Measurements from ENCODE around the gene MGRN1.

Gene MGRN1

DNA sequence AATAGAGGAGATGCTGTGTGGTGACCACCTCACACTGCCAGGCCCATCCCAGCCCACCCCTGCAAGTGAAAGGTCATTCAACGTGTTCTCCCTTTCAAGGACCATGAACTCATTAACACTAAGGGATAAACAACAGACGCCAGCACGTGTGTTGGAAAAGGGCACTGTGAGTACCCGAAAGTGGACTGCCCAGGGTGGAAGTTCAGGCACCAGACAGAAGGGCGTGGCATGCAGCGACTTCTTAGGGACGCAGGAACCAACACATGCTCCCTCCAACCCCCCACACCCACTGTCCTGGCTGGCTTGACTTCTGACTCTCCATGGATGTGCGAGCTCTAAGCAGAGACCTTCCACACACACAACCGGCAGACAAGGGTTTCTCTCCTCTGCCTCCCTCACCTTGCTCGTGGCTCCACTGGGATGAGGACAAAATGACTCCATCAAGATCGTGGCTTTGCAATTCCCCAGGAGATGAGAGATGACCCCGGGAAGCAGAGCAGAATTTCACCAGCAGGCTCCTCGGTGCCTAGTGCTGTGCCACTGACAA is 20.9 kb upstream of the MGRN1 start:
- in situ Hi-C loops (cut with MboI; ENCODE audit: low sequenced_read_pairs): no loop called here

DNA sequence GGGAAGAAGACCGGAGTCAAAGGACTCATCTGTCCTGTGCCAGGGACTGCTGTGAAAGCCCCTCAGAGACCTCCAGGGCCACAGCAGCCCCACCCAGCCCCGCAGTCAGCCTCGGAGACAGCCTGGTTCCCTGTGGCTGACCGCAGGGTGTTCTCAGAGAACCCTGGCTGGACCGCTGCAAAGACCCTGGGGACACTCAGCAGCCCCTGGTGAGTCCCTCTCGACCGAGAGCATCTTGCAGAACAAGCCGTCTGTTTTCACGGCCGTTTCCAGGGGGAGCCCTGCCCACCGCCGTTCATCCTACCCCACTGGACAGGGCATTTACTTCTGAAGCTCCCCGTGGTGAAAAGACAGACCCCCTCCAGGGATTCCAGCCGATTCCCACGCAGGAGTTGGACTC is 20.2 kb upstream of the MGRN1 start:
- in situ Hi-C loops (cut with MboI; ENCODE audit: low sequenced_read_pairs): no loop called here

DNA sequence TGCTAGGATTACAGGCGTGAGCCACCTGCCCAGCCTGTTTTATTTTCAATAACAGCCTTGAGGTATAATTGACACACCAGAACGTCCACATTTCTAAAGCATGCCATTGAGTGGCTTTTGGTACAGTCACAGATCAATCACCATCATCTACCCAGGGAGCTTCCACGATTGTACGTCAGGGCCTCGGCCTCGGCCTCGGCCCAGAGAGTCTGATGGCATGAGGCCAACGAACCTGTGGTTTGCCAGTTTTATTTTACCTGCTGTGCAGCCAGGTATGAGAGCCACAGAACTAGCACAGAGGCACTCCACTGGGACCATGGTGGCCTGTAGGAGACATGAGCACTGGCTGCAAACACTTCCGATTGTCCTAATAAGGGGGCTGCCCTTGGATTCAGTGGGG is 18.3 kb upstream of the MGRN1 start:
- in situ Hi-C loops (cut with MboI; ENCODE audit: low sequenced_read_pairs): no loop called here

DNA sequence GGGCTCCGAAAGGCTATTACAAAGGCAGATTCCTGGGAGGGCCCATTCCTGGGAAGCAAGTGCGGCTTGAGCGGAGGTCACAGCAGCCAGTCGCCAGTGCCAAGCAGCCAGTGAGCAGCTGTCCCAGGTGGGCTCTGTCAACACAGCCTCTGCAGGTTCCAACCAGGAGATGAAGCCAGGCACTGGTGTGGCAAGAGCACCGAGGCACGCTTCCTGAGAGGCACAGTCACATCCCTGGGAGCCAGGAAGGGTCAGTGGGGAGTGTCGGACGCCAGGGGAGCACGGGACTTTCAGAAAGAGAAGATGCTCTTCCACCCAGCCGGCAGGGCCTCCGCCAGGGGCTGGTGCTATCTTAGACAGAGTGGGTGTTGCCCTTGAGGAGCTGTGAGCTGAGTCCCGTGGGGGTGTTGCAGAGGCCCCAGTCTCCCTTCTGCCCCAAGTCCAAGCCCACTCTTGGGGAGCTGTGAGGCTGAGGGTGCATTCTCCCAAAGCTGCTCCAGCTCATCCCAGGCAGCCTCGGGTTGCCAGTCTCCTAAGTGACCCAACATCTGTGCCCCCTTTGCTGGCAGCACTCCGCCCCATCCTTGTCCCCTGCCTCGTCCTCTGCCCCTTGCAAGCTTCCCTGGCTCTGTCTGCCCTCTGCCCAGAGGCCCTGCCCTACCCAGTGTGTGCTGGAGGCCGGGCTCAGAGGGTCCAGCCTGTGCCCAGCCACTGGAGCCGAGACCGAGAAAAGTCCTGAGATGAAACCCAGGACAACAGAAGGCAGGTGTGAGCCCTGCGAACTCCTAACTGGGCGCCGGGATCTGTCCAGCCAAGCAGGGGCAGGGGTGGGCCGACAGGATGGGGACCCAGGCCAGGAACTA is 16.6 kb upstream of the MGRN1 start:
- in situ Hi-C loops (cut with MboI; ENCODE audit: low sequenced_read_pairs): no loop called here

DNA sequence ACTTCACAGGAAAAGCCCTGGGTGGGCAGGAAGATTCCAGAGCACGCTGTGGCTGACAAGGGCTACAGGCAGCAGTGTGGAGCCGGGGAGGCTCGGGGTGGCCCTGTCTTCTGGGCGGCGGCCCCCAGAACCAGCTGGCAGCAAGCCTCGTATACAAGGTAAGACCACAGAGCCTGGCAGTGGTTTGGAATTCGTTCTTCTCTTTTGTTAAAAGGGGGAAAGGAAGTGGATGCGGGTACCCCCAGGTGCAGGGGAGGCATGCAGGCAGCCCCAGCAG is 16.0 kb upstream of the MGRN1 start:
- in situ Hi-C loops (cut with MboI; ENCODE audit: low sequenced_read_pairs): no loop called here

DNA sequence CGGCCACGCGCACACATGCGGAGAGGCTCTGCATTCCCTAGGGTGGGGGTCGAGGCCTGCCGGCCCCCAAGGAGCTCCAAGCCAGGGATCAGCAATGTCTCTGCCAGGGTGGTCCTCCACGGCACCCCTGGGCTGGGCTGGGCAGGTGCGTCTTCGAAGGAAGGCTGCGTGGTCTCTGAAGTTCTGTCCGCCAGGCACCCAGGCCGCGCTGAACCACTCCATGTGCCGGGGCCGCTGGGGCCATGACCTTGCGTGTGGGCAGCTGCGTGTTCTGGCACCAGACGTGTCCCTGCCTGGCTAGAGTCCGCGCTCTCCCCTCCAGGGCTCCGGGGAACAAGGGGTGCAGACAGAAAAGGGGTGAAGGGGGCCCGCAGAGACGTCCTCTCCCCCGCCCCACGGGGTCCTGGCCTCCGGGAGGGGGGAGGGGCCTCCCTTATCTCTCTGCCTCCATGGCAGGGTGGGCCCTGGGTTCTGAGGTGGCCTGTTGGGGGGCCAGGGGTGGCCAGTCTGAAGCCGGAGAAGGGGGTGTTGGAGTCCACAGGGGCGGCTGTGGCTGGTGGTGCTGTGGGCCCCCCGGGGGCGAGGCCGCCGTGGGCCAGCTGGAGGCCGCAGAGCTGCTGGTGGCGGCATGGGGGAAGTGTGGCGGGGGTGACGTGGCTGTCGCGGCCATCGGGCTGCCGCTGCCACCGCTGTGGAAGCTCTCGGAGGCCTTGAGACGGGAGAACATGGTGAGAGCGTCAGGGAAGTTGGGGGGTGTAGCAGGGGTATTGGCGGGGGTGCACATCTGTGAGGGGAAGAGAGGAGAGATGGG is 15.2 kb upstream of the MGRN1 start:
- in situ Hi-C loops (cut with MboI; ENCODE audit: low sequenced_read_pairs): no loop called here

DNA sequence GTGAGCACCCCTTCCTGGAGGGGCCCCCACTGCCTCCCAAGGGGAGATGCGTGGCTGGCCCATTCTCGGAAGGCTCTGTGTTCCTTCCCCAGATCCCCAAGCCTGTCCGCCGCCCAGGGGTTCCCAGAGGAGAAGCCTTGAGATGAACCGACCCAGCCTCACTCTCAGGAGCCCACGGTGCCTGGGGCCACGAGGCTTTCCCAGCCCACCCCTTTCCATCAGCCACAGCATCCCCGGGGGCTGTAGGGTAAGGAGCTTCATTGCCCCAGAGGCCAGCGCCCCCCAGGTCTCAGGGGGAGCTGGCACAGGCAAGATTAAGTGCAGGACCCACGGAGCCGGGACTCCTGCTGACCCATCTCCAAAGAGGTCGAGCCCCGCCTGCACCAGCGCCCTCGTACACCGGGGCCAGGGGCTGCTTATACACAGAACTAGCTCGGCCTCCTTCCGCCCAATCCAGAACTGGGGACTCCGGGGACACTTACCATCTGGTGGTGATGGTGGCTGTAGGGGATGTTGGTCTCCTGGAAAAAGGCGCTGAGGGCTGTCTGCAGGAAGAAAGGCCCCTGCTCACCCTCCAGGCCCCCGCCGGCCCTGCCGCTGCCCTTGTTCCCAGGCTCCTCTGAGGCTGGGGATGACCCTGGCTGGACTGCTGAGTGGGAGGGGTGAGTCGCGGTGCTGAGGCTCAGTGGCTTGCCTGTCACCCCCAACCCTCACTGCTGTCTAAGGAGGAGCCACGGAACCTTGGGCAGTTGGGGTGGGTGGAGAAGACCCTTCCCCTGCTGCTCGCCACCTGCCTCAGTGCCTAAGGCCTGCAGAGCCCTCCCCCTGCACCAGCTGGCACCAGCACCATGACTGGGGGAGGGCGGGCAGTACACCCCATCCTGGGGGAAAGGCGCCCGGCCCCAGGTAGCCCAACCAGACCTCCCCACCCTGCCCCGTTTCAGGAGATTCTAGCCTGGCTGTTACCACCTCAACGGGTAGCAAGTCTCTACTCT is 14.3 kb upstream of the MGRN1 start:
- in situ Hi-C loops (cut with MboI; ENCODE audit: low sequenced_read_pairs): no loop called here

DNA sequence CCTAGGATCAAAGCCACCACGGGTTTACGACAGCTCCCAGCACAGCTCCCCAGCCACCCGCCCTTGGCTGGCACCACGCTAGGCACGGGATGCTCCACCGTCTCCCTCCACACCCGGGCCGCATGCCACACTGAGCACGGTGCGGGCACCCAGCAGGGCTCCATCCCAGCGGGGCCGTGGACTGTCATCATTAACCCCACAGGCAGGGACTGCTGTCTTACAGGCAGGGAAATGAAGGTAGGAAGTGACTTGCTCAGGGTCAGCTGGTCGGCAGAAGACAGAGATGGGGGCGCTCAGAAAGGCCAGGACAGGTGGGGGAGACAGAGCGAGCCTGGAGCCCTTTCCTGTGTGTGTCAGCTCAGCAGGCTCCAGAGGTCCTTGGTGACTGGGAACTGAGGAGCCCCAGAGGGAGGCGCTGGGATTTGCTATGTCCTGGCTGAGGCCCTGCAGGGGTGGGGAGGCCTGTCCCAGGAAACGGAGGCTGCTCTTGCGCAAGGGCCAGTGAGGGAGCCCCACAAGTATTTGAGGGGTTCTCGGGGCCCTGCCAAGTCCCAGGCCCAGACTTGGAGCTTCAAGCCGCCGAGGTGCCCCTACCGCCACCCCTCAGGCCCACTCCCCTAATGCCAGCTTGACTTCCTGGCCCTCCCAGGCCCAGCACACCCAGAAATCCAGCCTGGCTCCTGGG is 13.1 kb upstream of the MGRN1 start:
- in situ Hi-C loops (cut with MboI; ENCODE audit: low sequenced_read_pairs): no loop called here

DNA sequence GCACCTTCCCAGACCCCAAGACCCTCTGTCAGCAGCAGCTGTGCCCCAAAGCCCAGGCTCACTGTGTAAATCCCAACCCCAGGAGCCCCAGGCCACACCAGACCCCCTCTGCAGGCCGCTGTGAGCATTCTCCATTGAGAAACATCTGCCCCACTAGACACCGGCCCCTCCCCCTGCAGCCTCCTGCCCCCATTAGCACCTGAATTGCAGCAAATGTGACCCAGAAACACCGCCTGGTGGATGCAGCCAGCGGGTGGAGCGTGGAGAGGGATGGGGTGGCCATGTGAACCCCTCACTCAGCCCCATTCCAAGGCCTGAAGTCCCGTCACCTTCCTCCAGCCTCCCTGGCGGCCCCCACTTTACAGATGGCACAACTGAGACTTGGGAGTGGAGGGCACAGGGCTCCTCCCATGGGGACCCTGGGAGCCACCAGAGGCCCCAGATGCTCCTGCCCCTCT is 12.1 kb upstream of the MGRN1 start:
- in situ Hi-C loops (cut with MboI; ENCODE audit: low sequenced_read_pairs): no loop called here

DNA sequence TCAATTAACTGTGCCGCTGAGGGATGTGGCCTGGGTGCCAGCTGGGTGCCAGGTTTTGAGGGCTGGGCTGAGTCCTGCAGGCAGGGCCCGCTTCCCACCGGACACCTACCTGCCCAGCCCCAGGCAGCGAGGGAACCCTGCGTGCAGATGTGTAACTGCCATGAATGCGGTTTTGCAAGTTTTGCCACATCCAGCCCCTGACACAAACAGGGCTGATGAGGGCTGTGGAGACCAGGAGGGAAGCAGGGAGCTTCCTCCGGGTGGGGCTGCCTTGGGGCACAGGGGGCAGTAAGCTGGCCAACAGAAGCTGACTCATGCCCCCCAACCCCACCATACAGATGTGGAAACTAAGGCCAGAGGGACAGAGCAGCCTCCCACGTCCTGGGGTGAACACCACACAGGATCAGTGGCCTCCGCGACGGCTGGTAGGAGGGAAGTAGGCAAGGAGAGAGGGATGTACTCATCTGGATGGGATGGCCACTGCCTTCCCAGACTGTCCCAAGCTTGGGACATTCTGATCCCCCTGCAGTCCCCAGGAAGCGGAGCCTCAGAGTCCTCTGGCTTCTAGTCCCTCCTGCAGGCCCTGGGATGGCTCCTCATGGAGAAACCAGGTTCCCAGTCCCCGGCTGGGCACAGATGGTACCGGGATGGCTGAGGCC is 11.5 kb upstream of the MGRN1 start:
- in situ Hi-C loops (cut with MboI; ENCODE audit: low sequenced_read_pairs): no loop called here

DNA sequence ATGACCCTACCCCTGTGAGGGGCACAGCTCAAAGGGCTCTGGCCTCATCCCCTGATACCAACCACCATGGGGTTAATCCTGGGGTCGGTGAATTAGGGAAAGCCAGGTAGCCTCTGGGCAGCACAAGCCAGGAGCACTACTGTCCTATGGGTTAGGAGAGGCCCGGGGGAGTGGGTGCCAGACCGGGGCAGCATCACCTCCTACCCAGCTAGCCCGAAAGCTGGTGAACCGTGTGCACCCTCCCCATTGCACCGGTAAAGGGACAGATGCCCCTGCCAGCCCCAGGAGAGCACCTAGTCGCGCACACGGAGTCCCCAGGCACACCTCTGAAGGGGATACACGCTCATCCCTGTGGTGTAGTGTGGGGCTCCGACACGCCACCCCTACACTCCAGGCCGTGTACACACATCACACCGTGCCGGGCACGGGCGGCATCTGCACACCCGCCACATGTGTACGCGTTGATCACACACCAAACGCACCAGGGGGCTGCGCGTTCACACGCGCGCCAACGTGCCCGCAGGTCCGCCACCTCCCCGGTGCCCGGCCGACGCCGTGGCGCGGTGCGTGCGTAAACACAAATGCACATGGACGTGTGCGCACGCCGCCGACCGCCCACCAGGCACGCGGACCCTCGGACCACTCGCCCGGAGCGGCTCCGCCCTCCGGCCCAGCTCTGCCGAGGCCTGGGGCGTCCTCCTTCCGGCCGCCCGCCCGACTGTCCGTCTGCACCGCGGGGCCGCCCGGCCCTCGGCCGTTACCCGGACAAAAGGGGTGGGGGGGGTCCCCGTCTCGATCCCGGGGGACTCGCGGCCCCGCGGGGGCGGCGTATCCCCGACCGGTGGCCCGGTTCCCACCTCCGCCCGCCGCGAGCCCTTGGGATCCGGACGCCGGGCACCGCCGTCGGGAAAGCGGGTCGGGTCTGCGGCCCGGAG is 10.7 kb upstream of the MGRN1 start:
- in situ Hi-C loops (cut with MboI; ENCODE audit: low sequenced_read_pairs): no loop called here

DNA sequence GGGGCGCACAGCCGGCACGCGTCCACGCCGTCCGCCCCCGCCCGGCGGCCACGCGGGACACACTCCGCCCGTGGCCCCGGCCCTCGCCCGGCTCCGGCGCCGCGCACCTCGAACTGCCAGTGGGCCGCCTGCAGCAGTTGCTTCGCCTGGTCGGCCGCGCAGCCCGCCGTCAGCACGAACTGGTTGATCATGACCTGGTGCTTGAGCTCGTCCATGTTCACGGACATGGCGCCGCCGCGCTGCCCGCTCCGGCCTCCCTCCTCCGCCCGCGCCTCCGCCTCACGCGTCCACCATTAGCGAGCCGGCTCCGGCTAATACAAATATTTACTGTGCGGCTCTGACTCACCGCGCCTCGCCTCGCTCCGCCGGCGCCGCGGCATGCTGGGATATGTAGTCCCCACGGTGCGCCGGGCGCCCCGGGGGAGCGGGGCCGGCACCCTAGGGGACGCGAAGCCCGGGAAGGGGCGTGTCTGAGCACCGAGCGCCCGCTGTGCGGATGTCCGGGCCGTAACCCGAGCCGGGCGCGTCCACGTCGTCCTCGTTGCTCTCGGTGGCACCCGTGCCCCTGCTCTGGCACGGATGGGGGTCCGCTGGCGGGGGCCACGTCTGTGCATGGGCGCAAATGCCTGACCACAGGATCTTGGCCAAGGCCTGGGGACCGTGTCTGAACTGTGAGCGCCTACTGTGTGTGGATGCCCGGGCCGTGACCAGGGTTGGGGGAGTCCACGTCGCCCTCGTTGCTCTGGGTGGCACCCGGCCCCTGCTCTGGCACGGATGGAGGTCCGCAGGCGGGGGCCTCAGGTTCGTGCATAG is 9.8 kb upstream of the MGRN1 start, which contains the start of gene UBALD1:
UBALD1 (minus strand) TSS at position 318 of the 813 bp plus-strand sequence; CDS start at position 227, 91 bp downstream.
- in situ Hi-C loops (cut with MboI; ENCODE audit: low sequenced_read_pairs): loop anchor here (5.0 kb wide), 1 partner anchor 63 kb away; no protein-coding TSS in a partner anchor

DNA sequence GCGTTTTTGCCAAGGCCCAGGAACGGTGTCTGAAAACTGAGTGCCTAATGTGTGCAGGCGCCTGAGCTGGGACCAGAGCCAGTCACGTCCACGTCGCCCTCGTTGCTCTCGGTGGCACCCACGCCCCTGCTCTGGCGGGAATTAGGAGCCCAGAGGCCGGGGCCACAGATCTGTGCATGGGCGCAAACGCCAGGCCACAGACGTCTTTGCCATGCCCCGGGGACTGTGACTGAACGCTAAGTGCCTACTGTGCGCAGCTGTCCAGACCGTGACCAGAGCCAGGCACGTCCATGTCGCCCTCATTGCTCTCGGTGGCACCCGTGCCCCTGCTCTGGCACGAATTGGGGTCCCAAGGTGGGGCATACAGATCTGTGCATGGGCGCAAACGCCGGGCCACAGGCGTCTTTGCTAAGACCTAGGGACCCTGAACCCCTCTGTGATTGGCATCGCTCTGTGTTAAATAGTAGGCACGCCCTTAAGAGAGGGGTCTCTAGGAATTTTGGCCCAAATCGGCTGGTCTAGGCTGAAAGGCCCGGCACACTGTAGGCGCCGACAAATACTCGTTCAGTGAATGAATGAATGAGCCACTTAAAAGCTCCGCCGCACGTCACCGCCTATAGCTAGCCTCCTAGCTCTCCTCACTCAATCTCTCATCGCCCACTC is 9.1 kb upstream of the MGRN1 start:
- in situ Hi-C loops (cut with MboI; ENCODE audit: low sequenced_read_pairs): loop anchor here (5.0 kb wide), 1 partner anchor 62 kb away; no protein-coding TSS in a partner anchor

DNA sequence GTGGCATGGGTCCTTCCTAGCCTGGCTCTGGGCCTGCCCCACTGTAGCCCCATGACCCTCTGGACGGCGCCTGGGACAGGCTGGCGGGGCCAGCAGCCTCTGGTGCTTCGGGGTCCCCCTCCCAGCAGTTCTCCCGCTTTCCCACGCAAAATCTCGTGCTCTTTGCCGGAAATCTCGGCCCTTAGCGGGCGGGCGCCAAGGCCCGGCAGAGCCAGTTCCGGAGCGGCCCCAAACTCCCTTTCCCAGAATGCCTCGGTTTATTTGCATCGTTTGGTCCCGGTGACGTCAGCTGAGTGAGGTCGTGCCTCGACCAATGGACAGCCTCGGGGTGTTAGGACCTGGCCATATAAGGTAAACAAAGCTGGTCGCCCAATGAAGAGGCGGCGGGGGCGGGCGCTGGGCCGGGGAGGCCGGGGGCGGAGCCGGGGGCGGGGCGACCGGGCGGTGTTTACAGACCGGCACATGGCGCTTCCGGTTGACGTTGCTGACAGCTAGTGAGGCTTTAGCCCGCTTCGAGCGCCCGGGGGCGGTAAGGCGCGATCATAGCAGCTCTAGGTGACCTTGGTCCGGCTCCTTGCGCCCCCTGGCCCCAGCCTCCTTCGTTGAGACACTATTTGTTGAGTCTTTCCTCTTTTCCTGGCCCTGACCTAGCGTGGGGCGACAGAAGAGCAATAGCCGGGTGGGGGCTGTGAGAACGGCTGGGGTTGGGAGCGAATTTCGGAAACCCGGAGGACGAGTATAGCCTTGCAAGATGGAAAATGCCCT is 8.4 kb upstream of the MGRN1 start:
- in situ Hi-C loops (cut with MboI; ENCODE audit: low sequenced_read_pairs): loop anchor here (5.0 kb wide), 1 partner anchor 61 kb away; no protein-coding TSS in a partner anchor

DNA sequence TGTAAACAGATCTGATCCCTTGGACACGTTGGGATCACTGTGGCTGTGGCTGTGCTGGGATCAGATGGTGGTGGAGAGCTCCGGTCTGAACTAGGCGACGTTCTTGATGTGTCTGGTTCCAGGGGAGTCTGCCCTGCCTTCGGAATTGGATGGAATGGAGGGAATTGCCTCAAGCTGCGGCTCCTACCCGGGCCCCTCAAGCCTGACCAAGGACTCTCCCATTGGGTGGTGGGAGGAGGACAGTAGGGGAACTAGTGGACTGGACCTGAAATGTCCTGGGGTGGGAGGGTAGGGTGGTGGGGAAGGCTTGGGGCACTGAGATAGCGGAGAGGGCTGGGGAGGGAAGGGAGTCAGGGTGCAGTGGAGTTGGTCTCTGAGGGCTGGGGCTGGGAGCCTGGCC is 6.7 kb upstream of the MGRN1 start:
- in situ Hi-C loops (cut with MboI; ENCODE audit: low sequenced_read_pairs): loop anchor here (5.0 kb wide), 1 partner anchor 59 kb away; no protein-coding TSS in a partner anchor

All from HL-60/S4 (cell line).